H9 (cell line): ENCODE data around the gene VSX1. TPM values are rescaled to one million over a fixed set of nuclear protein-coding genes. Genes with fewer than 3 reads are reported as not detected.

Source experiments
- DNase-seq: peaks from one replicate; pipeline ENCODE4 v3.0.0-alpha.2; 2017
- H2AFZ ChIP-seq: one replicate; pipeline ENCODE4 v1.6.1; 2013; ENCODE audit warnings: mild to moderate bottlenecking, low read length, control low read depth, moderate library complexity
- H2AK5ac ChIP-seq: 2 replicates; pipeline ENCODE4 v1.6.1; 2013; ENCODE audit warnings: low read length, control low read depth, mixed read lengths; ENCODE audit not compliant: insufficient read length
- H2BK120ac ChIP-seq: one replicate; pipeline ENCODE4 v1.6.1; 2013; ENCODE audit warnings: low read depth, mild to moderate bottlenecking, low read length, control low read depth, inconsistent platforms; ENCODE audit not compliant: poor library complexity, severe bottlenecking
- H2BK12ac ChIP-seq: 2 replicates; pipeline ENCODE4 v1.6.1; 2013; ENCODE audit warnings: low read length, control low read depth, mixed read lengths, low read depth; ENCODE audit not compliant: insufficient read length
- H2BK15ac ChIP-seq: 2 replicates; pipeline ENCODE4 v1.6.1; 2013; ENCODE audit warnings: low read depth, low read length, control low read depth
- H2BK20ac ChIP-seq: one replicate; pipeline ENCODE4 v1.6.1; 2013; ENCODE audit warnings: low read depth, mild to moderate bottlenecking, low read length, control low read depth, inconsistent platforms; ENCODE audit not compliant: poor library complexity, severe bottlenecking
- H2BK5ac ChIP-seq: 2 replicates; pipeline ENCODE4 v1.6.1; 2013; ENCODE audit warnings: low read length, control low read depth, mixed read lengths; ENCODE audit not compliant: insufficient read length
- H3K14ac ChIP-seq: 2 replicates; pipeline ENCODE4 v1.6.1; 2013; ENCODE audit warnings: low read length, control low read depth; ENCODE audit not compliant: insufficient read depth
- H3K18ac ChIP-seq: 2 replicates; pipeline ENCODE4 v1.6.1; 2013; ENCODE audit warnings: low read depth, mild to moderate bottlenecking, mixed read lengths, low read length, control low read depth; ENCODE audit not compliant: insufficient read length
- H3K23ac ChIP-seq: 2 replicates; pipeline ENCODE4 v1.6.1; 2013; ENCODE audit warnings: low read length, control low read depth, mixed read lengths, low read depth; ENCODE audit not compliant: insufficient read length
- H3K23me2 ChIP-seq: 2 replicates; pipeline ENCODE4 v1.6.1; 2013; ENCODE audit warnings: low read depth, mild to moderate bottlenecking, mixed read lengths, low read length, control low read depth; ENCODE audit not compliant: insufficient read length, poor library complexity, severe bottlenecking
- H3K27ac ChIP-seq: 2 replicates; pipeline ENCODE4 v1.5.1; 2013; ENCODE audit warnings: low read length, control low read depth, mixed read lengths, low read depth; ENCODE audit not compliant: insufficient read length
- H3K27me3 ChIP-seq: 2 replicates; pipeline ENCODE4 v1.6.1; 2013; ENCODE audit warnings: low read length, control low read depth, inconsistent platforms; ENCODE audit not compliant: insufficient read depth
- H3K4ac ChIP-seq: 2 replicates; pipeline ENCODE4 v1.6.1; 2013; ENCODE audit warnings: low read depth, mild to moderate bottlenecking, control low read depth, inconsistent platforms, low read length, moderate library complexity
- H3K4me1 ChIP-seq: 2 replicates; pipeline ENCODE4 v1.6.1; 2013; ENCODE audit warnings: low read length, control low read depth, inconsistent platforms; ENCODE audit not compliant: insufficient read depth
- H3K4me2 ChIP-seq: 2 replicates; pipeline ENCODE4 v1.6.1; 2013; ENCODE audit warnings: low read length, control low read depth, mixed read lengths; ENCODE audit not compliant: insufficient read length, insufficient read depth
- H3K56ac ChIP-seq: 2 replicates; pipeline ENCODE4 v1.6.1; 2013; ENCODE audit warnings: low read depth, mild to moderate bottlenecking, mixed read lengths, low read length, control low read depth; ENCODE audit not compliant: insufficient read length
- H3K79me1 ChIP-seq: 2 replicates; pipeline ENCODE4 v1.6.1; 2013; ENCODE audit warnings: low read depth, mild to moderate bottlenecking, moderate library complexity, low read length, control low read depth, inconsistent platforms; ENCODE audit not compliant: insufficient read depth, poor library complexity, severe bottlenecking
- H3K79me2 ChIP-seq: 2 replicates; pipeline ENCODE4 v1.6.1; 2013; ENCODE audit warnings: low read length, control low read depth, inconsistent platforms; ENCODE audit not compliant: insufficient read depth
- H3K9ac ChIP-seq: 2 replicates; pipeline ENCODE4 v1.6.1; 2013; ENCODE audit warnings: low read length, control low read depth, mixed read lengths; ENCODE audit not compliant: insufficient read length; ENCODE audit errors: extremely low read depth
- H3K9me3 ChIP-seq: one replicate; pipeline ENCODE4 v1.6.1; 2013; ENCODE audit warnings: low read depth, low read length, inconsistent platforms; ENCODE audit not compliant: control insufficient read depth
- H3T11ph ChIP-seq: one replicate; pipeline ENCODE4 v1.6.1; 2013; ENCODE audit warnings: mild to moderate bottlenecking, low read length, control low read depth, inconsistent platforms
- H4K20me1 ChIP-seq: one replicate; pipeline ENCODE4 v1.6.1; 2013; ENCODE audit not compliant: control insufficient read depth, insufficient read length, insufficient read depth
- H4K5ac ChIP-seq: 2 replicates; pipeline ENCODE4 v1.6.1; 2013; ENCODE audit warnings: low read depth, mild to moderate bottlenecking, mixed read lengths, low read length, control low read depth; ENCODE audit not compliant: insufficient read length
- H4K8ac ChIP-seq: replicated peaks from 2 replicates; pipeline ENCODE4 v1.6.1; 2013; ENCODE audit warnings: low read length, control low read depth, mixed read lengths, low read depth; ENCODE audit not compliant: insufficient read length
- H4K91ac ChIP-seq: 2 replicates; pipeline ENCODE4 v1.6.1; 2013; ENCODE audit warnings: low read depth, mild to moderate bottlenecking, moderate library complexity, mixed read lengths, low read length, control low read depth; ENCODE audit not compliant: insufficient read length
- H3K27ac Mint-ChIP-seq, 3 experiments: 2 replicates in 2 of 3; 3 replicates in 1 of 3; pipeline ENCODE4 v1.8.0; 2020 to 2021; ENCODE audit warnings: mixed read lengths in 3 of 3, mild to moderate bottlenecking in 1 of 3, moderate library complexity in 1 of 3
- H3K27me3 Mint-ChIP-seq: 2 replicates; pipeline ENCODE4 v1.8.0; 2021; ENCODE audit warnings: low read depth, mild to moderate bottlenecking, moderate library complexity, mixed read lengths
- H3K36me3 Mint-ChIP-seq, 3 experiments: 2 replicates in 2 of 3; 3 replicates in 1 of 3; pipeline ENCODE4 v1.8.0; 2020 to 2021; ENCODE audit warnings: low read depth in 3 of 3, mixed read lengths in 3 of 3; ENCODE audit not compliant: insufficient read depth in 1 of 3
- H3K4me1 Mint-ChIP-seq, 2 experiments: 2 replicates each; pipeline ENCODE4 v1.8.0; 2020; ENCODE audit warnings: mixed read lengths in 2 of 2
- H3K4me3 Mint-ChIP-seq, 2 experiments: 2 replicates in 1 of 2; 3 replicates in 1 of 2; pipeline ENCODE4 v1.8.0; 2020 to 2021; ENCODE audit warnings: mild to moderate bottlenecking in 2 of 2, mixed read lengths in 2 of 2, moderate library complexity in 1 of 2
- H3K9me3 Mint-ChIP-seq, 2 experiments: 2 replicates in 1 of 2; 3 replicates in 1 of 2; pipeline ENCODE4 v1.8.0; 2020; ENCODE audit warnings: mild to moderate bottlenecking in 2 of 2, mixed read lengths in 2 of 2, moderate library complexity in 1 of 2
- WGBS: extraction: QIAGEN DNeasy Blood & Tissue Kit; methylation state at CpG from one replicate; pipeline ENCODE4 v1.1.7; 2013; ENCODE audit warnings: missing lambda C conversion rate, low lambda C conversion rate, mixed read lengths; ENCODE audit not compliant: insufficient read length; ENCODE audit errors: extremely low coverage; 5-methylcytosine and 5-hydroxymethylcytosine counted together
- total RNA-seq: library from RNA; stranded (reverse); gene quantifications from 2 replicates; pipeline ENCODE4 v1.2.1, GENCODE V29; 2021
- TF ChIP-seq, protein P1 (sequence below): fragments of 200-600 bp; sonication (generic); conservative IDR thresholded peaks from 3 replicates; pipeline ENCODE4 v1.8.0; 2021; ENCODE audit warnings: antibody characterized with exemption, mild to moderate bottlenecking

Gene VSX1
- total RNA-seq, 1 experiment from 2014 or later: not detected

- Mint-ChIP-seq H3K4me1 (peaks cover 4 to 8% of the 10 kb centered on the region in 2 experiments; a peak in 3 of 4 replicates), H3K36me3 (no peaks in the 10 kb centered on the region), H3K9me3 (no peaks in the 10 kb centered on the region; a peak in 1 of 5 replicates), H3K4me3 (no peak overlapping the region), H3K27me3 (peaks cover 77% of the 10 kb centered on the region), H3K27ac (no peak overlapping the region)
- no peak overlapping the region for H4K5ac ChIP-seq
- peaks cover 2% of the 10 kb centered on the region for H4K20me1 ChIP-seq
- TF ChIP-seq, protein P1, sequence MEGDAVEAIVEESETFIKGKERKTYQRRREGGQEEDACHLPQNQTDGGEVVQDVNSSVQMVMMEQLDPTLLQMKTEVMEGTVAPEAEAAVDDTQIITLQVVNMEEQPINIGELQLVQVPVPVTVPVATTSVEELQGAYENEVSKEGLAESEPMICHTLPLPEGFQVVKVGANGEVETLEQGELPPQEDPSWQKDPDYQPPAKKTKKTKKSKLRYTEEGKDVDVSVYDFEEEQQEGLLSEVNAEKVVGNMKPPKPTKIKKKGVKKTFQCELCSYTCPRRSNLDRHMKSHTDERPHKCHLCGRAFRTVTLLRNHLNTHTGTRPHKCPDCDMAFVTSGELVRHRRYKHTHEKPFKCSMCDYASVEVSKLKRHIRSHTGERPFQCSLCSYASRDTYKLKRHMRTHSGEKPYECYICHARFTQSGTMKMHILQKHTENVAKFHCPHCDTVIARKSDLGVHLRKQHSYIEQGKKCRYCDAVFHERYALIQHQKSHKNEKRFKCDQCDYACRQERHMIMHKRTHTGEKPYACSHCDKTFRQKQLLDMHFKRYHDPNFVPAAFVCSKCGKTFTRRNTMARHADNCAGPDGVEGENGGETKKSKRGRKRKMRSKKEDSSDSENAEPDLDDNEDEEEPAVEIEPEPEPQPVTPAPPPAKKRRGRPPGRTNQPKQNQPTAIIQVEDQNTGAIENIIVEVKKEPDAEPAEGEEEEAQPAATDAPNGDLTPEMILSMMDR: no peak
- H4K91ac ChIP-seq: no peak overlapping the region
- H3T11ph ChIP-seq: no peak overlapping the region
- H3K9ac ChIP-seq: no peak overlapping the region
- no CpG with 5 or more reads among the region's 9 CpGs for WGBS
- no peak overlapping the region for H2AK5ac ChIP-seq
- DNase-seq: no peak
- no peak overlapping the region for H2BK120ac ChIP-seq
- peaks cover 6% of the 10 kb centered on the region; the same call in 1 of the 2 replicates for H3K27me3 ChIP-seq
- no peaks in the 10 kb centered on the region for H3K4me1 ChIP-seq
- no peak overlapping the region for H3K18ac ChIP-seq
- H3K14ac ChIP-seq: no peak overlapping the region
- H3K4me2 ChIP-seq: no peak overlapping the region
- no peak overlapping the region for H3K27ac ChIP-seq
- H3K79me2 ChIP-seq: no peaks in the 10 kb centered on the region
- no peak overlapping the region for H3K4ac ChIP-seq
- no peak overlapping the region for H2BK12ac ChIP-seq
- no peaks in the 10 kb centered on the region for H3K79me1 ChIP-seq
- H3K23ac ChIP-seq: no peak overlapping the region
- no peak overlapping the region for H3K56ac ChIP-seq
- no peak overlapping the region for H2BK20ac ChIP-seq
- H4K8ac ChIP-seq: no peak overlapping the region
- H3K9me3 ChIP-seq: no peaks in the 10 kb centered on the region
- no peak overlapping the region for H2BK15ac ChIP-seq
- H2AFZ ChIP-seq: no peak overlapping the region
- no peak overlapping the region for H2BK5ac ChIP-seq
- H3K23me2 ChIP-seq: peaks cover 2% of the 10 kb centered on the region
Observed at GRCh38 chr20:25065072-25065624, 16.8 kb downstream of the VSX1 start.
